CD4-positive, alpha-beta T cell treated with Interleukin-15 for 1 hour (primary cell): ENCODE measurements around the gene A3GALT2.

Experiments used
- DNase-seq: peaks from one replicate; pipeline ENCODE4 v3.0.0-alpha.2; 2020

The A3GALT2 gene

GRCh38 chr1:33268927-33269610 is 51.8 kb downstream of the A3GALT2 start:
- DNase-seq = no peak

- no peak for DNase-seq
These were observed 52.4 kb downstream of the A3GALT2 start for GRCh38 chr1:33268457-33268856.

- DNase-seq = no peak
These were observed 53.3 kb downstream of the A3GALT2 start for GRCh38 chr1:33267468-33268205.

GRCh38 chr1:33266766-33267165 is 54.1 kb downstream of the A3GALT2 start:
- no peak for DNase-seq

- no peak for DNase-seq
These were observed 54.9 kb downstream of the A3GALT2 start for GRCh38 chr1:33265780-33266605.

- no peak for DNase-seq
These were observed 56.9 kb downstream of the A3GALT2 start for GRCh38 chr1:33263890-33264504.

- DNase-seq = no peak
These were observed 59.6 kb downstream of the A3GALT2 start for GRCh38 chr1:33261344-33261743.

GRCh38 chr1:33260439-33260838 is 60.5 kb downstream of the A3GALT2 start:
- DNase-seq = no peak

- DNase-seq = no peak
These were observed 61.0 kb downstream of the A3GALT2 start for GRCh38 chr1:33259879-33260278.

- DNase-seq = no peak
These were observed 62.1 kb downstream of the A3GALT2 start for GRCh38 chr1:33258788-33259274.

- no peak for DNase-seq
These were observed 62.9 kb downstream of the A3GALT2 start for GRCh38 chr1:33257772-33258712.

- no peak for DNase-seq
These were observed 63.6 kb downstream of the A3GALT2 start for GRCh38 chr1:33257207-33257771.
